ENCODE data around the gene RFPL3. TPM values are rescaled to one million over a fixed set of nuclear protein-coding genes. Genes with fewer than 3 reads are reported as not detected.

Gene RFPL3
- not detected in 2 replicates for total RNA-seq

DNA sequence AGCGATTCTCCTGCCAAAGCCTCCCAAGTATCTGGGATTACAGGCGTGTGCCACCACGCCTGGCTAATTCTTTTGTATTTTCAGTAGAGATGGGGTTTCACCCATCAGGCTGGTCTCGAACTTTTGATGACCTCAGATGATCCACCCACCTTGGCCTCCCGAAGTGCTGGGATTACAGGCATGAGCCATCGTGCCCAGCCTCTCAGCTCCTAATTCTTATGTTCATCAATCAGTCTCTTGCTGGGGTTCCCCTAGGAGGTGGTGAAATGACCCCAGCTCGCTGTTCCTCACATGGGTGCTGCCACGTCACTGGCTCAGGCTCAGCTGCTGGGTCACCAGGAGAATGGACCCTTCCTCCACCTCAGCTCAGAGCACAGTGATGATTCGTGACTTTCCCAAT lies at the start of gene RFPL3:
Gene RFPL3, plus strand, starts transcription at position 301 of the 400 bp plus-strand sequence. CDS start 205 bp downstream, outside the sequence.

Other genes starting within 250 kb of the RFPL3 start
- gene C22orf42, start 198.6 kb upstream of the RFPL3 start, total RNA-seq = not detected in 2 replicates
- gene RFPL2, start 152.8 kb upstream of the RFPL3 start, total RNA-seq = not detected in 2 replicates
- not detected in 2 replicates for gene SLC5A4, start 102.5 kb upstream of the RFPL3 start, total RNA-seq
- 99.5 and 162 TPM in 2 replicates for gene RTCB, start 54.4 kb downstream of the RFPL3 start, total RNA-seq
- not detected in 2 replicates for gene BPIFC, start 106.6 kb downstream of the RFPL3 start, total RNA-seq
- gene FBXO7, start 116.9 kb downstream of the RFPL3 start, total RNA-seq = 40.3 and 49.3 TPM in 2 replicates